Skeletal muscle tissue (tissue), 4 donors: ENCODE measurements around the gene PDSS1. TPM values are rescaled to one million over a fixed set of nuclear protein-coding genes. Genes with fewer than 3 reads are reported as not detected.
"Not testable (repeated sequence)": the region's sequence is repeated elsewhere in the genome, so short reads cannot be mapped to it uniquely, and the experiment has no call there.

ENCODE experiments used
- H3K27ac ChIP-seq: one replicate; pipeline ENCODE4 v1.7.0; 2013; ENCODE audit warnings: mild to moderate bottlenecking, low read depth, low read length, inconsistent platforms
- H3K27me3 ChIP-seq, 3 donors: one replicate each; pipeline ENCODE4 v1.7.0; 2013; ENCODE audit warnings: low read length in 3 of 3; ENCODE audit not compliant: control insufficient read depth in 3 of 3, insufficient read depth in 3 of 3
- H3K36me3 ChIP-seq, 3 donors: one replicate each; pipeline ENCODE4 v1.7.0; 2013; ENCODE audit warnings: low read length in 3 of 3; ENCODE audit not compliant: control insufficient read depth in 3 of 3, insufficient read depth in 3 of 3
- H3K4me1 ChIP-seq, 3 donors: one replicate each; pipeline ENCODE4 v1.7.0; 2013; ENCODE audit warnings: low read length in 3 of 3, mild to moderate bottlenecking in 3 of 3; ENCODE audit not compliant: control insufficient read depth in 3 of 3, insufficient read depth in 3 of 3
- H3K4me3 ChIP-seq, 3 donors: one replicate each; pipeline ENCODE4 v1.7.0; 2013; ENCODE audit warnings: low read length in 3 of 3
- H3K9ac ChIP-seq, 3 donors: one replicate each; pipeline ENCODE4 v1.7.0; 2013; ENCODE audit warnings: low read length in 3 of 3, mild to moderate bottlenecking in 3 of 3, moderate library complexity in 2 of 3, low read depth in 1 of 3
- H3K9me3 ChIP-seq, 3 donors: one replicate each; pipeline ENCODE4 v1.7.0; 2013; ENCODE audit warnings: low read length in 3 of 3; ENCODE audit not compliant: control insufficient read depth in 3 of 3
- total RNA-seq: library from RNA; depleted of rRNA; stranded (reverse); fragments of >200 nt; gene quantifications from one replicate; pipeline ENCODE4 v1.2.3, GENCODE V29; 2014
- donor health status: Osteomylitis.

Gene PDSS1
- total RNA-seq, 1 donor from 2014 or later, result 7.3 TPM

DNA sequence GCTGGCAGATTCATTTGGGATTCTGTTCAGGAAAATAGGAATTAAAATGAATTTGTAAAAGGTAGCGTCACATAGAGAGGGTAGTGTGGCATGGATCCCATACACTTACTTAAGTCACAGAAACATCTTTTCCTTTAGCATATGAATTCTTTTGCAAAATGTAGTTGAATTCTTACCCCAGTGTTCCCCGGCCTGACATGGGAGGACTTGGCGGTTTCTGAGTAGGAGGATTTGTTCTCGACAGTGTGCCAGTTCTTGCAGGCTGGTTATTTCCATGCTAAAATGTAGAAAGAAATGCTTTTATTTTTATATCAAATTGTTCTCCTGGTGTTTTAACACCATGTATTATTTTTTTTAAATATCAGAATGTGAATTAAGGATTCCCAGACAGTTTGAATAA is 72.6 kb downstream of the PDSS1 start:
- Histone ChIP-seq H3K4me3 (no peak overlapping the region), H3K36me3 (peaks cover 0 to 4% (median 3%) of the 10 kb centered on the region in 3 donors), H3K27ac (no peak overlapping the region), H3K9me3 (no peaks in the 10 kb centered on the region), H3K4me1 (no peaks in the 10 kb centered on the region), H3K9ac (no peak overlapping the region), H3K27me3 (no peaks in the 10 kb centered on the region)

GRCh38 chr10:26773633-26774032 is 76.1 kb downstream of the PDSS1 start:
- no peaks in the 10 kb centered on the region for H3K4me1 ChIP-seq
- no peaks in the 10 kb centered on the region for H3K27me3 ChIP-seq
- no peak overlapping the region for H3K4me3 ChIP-seq
- H3K9me3 ChIP-seq, result no peaks in the 10 kb centered on the region
- H3K9ac ChIP-seq, result no peak overlapping the region
- no peak overlapping the region for H3K27ac ChIP-seq
- peaks cover 0 to 3% (median 2%) of the 10 kb centered on the region in 3 donors for H3K36me3 ChIP-seq

- Histone ChIP-seq H3K9ac (no peak overlapping the region), H3K9me3 (no peaks in the 10 kb centered on the region), H3K27me3 (no peaks in the 10 kb centered on the region), H3K36me3 (no peaks in the 10 kb centered on the region), H3K4me3 (no peak overlapping the region), H3K4me1 (peaks cover 8 to 12% (median 10%) of the 10 kb centered on the region in 3 donors), H3K27ac (no peak overlapping the region)
Measured at GRCh38 chr10:26776258-26776657, 78.8 kb downstream of the PDSS1 start.

GRCh38 chr10:26777686-26778085 is 80.2 kb downstream of the PDSS1 start:
- Histone ChIP-seq H3K9ac (no peak overlapping the region), H3K4me3 (no peak overlapping the region), H3K27me3 (no peaks in the 10 kb centered on the region), H3K4me1 (peaks cover 9 to 20% (median 10%) of the 10 kb centered on the region in 3 donors), H3K9me3 (no peaks in the 10 kb centered on the region), H3K27ac (no peak overlapping the region), H3K36me3 (no peaks in the 10 kb centered on the region)

- Histone ChIP-seq H3K4me1 (peaks cover 9 to 25% (median 10%) of the 10 kb centered on the region in 3 donors), H3K27ac (no peak overlapping the region), H3K27me3 (no peaks in the 10 kb centered on the region), H3K4me3 (no peak overlapping the region), H3K9me3 (no peaks in the 10 kb centered on the region), H3K9ac (no peak overlapping the region), H3K36me3 (no peaks in the 10 kb centered on the region)
Measured at GRCh38 chr10:26779176-26779860, 81.8 kb downstream of the PDSS1 start.

DNA sequence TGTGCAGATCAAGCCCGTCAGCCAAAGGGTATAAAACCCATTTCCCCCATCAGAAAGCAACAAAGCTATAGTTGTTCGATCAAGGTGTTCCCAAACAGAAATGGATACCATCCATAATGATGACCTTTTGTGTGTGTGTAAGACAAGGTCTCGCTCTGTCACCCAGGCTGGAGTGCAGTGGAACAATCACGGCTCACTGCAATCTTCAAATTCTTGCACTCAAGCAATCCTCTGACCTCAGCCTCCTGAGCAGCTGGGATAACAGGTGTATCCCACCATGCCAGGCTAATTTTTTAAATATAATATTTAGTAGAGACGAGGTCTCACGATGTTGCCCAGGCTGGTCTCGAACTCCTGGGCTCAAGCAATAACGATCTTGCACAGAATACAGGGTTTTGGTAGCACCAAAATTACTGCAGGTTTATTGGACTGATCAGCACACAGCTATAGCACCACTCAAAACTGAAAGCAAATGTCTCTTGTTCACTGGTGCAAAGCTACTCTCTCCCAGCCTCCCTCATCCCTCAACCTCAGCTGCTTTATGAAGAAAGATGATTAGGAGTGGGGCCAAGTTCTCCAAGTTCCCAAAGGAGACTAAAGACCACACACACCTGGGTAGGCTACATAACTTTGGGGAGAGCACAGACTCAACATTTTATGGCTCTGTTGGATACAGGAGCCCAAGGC is 82.7 kb downstream of the PDSS1 start:
- no peaks in the 10 kb centered on the region for H3K9me3 ChIP-seq
- H3K9ac ChIP-seq, result no peak overlapping the region
- no peaks in the 10 kb centered on the region for H3K36me3 ChIP-seq
- H3K27me3 ChIP-seq, result no peaks in the 10 kb centered on the region
- H3K4me3 ChIP-seq, result no peak overlapping the region
- peaks cover 9 to 25% (median 10%) of the 10 kb centered on the region in 3 donors for H3K4me1 ChIP-seq
- no peak overlapping the region for H3K27ac ChIP-seq

- peaks cover 9 to 25% (median 10%) of the 10 kb centered on the region in 3 donors for H3K4me1 ChIP-seq
- no peak overlapping the region for H3K4me3 ChIP-seq
- H3K9me3 ChIP-seq, result no peaks in the 10 kb centered on the region
- H3K36me3 ChIP-seq, result no peaks in the 10 kb centered on the region
- no peaks in the 10 kb centered on the region for H3K27me3 ChIP-seq
- no peak overlapping the region for H3K9ac ChIP-seq
- no peak overlapping the region for H3K27ac ChIP-seq
Measured at GRCh38 chr10:26780793-26781601, 83.5 kb downstream of the PDSS1 start.

- H3K9ac ChIP-seq, result no peak overlapping the region
- H3K27ac ChIP-seq, result no peak overlapping the region
- no peak overlapping the region for H3K4me3 ChIP-seq
- H3K4me1 ChIP-seq, result peaks cover 9 to 25% (median 10%) of the 10 kb centered on the region in 3 donors
- H3K27me3 ChIP-seq, result no peaks in the 10 kb centered on the region
- no peaks in the 10 kb centered on the region for H3K36me3 ChIP-seq
- no peaks in the 10 kb centered on the region for H3K9me3 ChIP-seq
Measured at GRCh38 chr10:26781797-26782196, 84.3 kb downstream of the PDSS1 start.

- no peaks in the 10 kb centered on the region for H3K27me3 ChIP-seq
- no peak overlapping the region for H3K4me3 ChIP-seq
- no peak overlapping the region for H3K9ac ChIP-seq
- no peaks in the 10 kb centered on the region for H3K9me3 ChIP-seq
- H3K36me3 ChIP-seq, result no peaks in the 10 kb centered on the region
- peaks cover 0 to 5% (median 0%) of the 10 kb centered on the region in 3 donors for H3K4me1 ChIP-seq
- H3K27ac ChIP-seq, result no peak overlapping the region
Measured at GRCh38 chr10:26787362-26787761, 89.9 kb downstream of the PDSS1 start.

DNA sequence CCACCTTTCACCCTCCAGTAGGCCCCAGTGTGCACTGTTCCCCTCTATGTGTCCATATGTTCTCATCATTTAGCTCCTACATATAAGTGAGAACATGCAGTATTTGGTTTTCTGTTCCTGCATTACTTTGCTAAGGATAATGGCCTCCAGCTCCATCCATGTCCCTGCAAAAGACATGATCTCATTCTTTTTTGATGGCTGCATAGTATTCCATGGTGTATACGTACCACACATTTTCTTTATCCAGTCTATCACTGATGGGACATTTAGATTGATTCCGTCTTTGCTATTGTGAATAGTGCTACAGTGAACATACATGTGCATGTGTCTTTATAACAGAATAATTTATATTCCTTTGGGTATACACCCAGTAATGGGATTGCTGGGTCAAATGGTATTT is 92.3 kb downstream of the PDSS1 start:
- H3K4me1 ChIP-seq, H3K27me3 ChIP-seq, H3K36me3 ChIP-seq, H3K9ac ChIP-seq, H3K9me3 ChIP-seq, H3K4me3 ChIP-seq, H3K27ac ChIP-seq: not testable (repeated sequence)
